DMS153 (cell line): ENCODE results near the gene WDR38.

ENCODE experiments used
- DNase-seq: peaks from one replicate; lab custom pipeline; 2025; lab: John Stamatoyannopoulos, UW

WDR38 gene, protein sequence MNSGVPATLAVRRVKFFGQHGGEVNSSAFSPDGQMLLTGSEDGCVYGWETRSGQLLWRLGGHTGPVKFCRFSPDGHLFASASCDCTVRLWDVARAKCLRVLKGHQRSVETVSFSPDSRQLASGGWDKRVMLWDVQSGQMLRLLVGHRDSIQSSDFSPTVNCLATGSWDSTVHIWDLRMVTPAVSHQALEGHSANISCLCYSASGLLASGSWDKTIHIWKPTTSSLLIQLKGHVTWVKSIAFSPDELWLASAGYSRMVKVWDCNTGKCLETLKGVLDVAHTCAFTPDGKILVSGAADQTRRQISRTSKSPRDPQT

DNA sequence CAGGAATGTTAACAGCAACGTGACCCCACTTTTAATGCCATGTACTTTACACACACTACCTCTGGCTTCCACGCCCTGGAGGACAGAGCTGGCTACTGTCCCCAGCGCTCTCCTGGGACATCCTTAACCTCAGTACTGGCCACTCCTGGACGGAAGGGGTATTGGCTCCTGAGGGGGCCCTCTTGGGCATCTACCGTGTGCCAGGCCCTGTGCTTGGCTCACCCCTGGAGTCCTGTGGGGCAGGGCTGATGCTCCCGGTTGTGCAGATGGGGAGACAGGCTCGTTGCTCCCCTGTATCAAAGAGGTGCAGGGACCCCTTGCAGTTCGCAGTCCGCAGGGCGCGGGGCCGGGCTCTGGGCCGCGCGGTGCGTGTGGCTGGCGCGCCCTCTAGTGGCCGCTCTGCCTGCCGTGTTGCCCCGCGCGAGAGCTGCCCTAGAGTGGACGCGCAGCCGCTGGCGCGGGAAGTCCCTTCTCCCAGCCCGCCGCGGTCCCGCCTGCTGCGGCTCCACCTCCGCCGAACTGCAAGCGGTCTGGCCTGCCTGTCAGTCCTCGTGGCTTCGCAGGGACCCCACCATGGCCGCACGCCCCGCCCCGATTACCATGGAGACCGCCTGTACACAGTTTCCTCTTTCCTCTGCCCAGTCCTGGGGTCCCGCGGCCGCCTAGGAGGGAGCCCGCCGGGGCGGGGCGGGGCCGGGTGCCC, at the start of gene WDR38:
TSS of gene WDR38 (plus strand) at position 632 of the 703 bp plus-strand sequence. CDS start 72 bp downstream, outside the sequence.
- DNase-seq = peak; percentile 40

DNA sequence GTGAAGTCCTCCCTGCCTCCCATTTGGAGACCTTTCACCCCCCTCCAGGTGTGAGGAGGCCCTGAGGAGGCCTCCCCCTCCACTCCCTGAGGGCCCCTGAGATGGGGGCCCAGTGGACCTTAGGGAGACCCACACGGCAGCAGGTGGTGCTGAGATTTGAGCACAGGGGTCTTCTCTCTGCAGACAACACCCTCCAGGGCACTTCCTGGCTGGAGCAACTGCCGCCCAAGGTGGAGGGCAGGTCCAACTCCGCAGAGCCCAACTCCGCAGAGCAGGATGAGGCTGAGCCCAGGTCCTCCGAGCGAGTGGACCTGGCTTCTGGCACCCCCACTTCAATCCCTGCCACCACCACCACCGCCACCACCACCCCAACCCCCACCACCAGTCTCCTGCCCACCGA, 49.3 kb upstream of the WDR38 start:
- DNase-seq = no peak

DNA sequence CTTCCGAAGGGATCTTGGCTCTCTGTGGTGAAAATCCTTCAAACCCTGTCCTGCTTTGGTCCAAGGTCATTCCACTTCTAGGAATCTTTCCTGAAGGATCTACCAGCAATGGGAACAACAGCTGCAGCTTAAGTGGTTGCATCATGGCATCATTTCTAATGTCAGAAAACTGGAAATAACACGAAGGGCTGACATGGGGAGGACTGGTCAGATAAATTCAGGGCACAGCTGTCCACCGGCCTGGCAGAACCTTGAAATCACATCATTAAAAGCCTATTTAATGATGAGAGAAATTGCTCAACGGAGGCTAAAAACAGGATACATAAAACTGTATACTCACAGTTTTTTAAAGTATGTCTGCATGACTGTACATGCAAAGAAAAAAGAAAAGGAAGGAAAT, 48.1 kb upstream of the WDR38 start:
- no peak for DNase-seq

DNA sequence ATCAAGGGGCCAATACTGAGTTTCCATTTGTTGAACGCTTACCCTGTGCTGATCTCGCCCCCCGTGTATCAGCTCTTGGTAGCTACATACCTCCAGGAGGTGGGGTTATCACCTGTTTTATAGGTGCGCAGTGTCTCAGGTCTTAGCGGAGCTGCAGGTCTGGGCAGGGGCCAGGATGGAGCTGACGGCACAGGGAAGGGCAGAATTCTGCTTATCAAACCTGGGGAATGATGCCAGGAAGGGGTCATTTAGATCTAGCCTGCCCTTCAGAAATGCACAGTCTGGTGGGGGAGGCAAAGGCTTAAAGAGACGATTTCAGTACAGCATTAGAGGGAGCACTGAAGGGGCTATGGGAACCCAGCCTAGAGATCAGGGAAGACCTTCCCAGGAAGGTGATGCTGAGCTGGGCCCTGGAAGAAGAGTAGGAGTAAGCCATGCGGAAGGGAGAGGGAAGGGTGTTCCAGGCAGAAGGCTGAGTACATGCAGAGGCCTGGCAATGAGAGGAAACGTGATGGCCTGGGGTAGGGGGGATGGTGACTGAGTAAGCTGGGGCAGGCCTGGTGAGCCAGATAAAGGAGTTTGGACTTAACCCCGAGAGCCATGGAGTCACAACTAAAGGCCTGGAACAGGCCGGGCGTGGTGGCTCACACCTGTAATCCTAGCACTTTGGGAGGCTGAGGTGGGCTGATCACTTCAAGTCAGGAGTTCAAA, 44.9 kb upstream of the WDR38 start:
- DNase-seq = no peak

DNA sequence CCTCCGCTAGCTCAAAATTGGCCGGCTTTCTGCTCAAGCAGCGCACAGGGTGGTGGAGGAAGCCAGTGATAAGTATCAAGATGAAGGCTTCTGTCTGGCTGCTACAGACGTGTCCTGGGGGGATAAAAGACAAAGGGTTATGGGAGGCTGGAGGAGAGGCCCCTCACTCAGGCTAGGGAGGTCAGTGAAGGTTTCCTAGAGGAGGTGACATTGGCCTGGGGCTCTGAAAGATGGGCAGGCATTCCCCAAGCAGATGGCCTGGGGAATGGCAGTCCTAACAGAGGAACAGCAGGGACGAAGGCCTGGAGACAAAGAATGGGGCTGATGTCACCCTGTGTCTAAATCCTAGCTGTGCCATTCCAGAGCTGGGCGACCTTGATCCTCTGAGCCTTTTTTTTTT, 44.0 kb upstream of the WDR38 start:
- DNase-seq = no peak

DNA sequence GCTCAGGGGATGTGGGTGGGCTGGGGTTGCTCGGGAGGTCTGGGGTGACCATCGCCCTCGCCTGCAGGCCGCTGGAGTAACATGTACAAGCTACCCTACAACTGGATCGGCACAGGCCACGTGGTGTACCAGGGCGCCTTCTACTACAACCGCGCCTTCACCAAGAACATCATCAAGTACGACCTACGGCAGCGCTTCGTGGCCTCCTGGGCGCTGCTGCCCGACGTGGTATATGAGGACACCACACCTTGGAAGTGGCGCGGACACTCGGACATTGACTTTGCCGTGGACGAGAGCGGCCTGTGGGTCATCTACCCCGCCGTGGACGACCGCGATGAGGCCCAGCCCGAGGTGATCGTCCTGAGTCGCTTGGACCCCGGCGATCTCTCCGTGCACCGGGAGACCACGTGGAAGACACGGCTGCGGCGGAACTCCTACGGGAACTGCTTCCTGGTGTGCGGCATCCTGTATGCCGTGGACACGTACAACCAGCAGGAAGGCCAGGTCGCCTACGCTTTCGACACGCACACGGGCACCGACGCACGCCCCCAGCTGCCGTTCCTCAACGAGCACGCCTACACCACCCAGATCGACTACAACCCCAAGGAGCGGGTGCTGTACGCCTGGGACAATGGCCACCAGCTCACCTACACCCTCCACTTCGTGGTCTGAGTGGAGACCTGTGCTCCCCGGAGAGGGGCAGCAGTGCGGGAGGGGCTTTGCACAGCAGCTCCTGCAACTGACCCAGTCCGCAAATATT, 43.3 kb upstream of the WDR38 start:
- DNase-seq = no peak

DNA sequence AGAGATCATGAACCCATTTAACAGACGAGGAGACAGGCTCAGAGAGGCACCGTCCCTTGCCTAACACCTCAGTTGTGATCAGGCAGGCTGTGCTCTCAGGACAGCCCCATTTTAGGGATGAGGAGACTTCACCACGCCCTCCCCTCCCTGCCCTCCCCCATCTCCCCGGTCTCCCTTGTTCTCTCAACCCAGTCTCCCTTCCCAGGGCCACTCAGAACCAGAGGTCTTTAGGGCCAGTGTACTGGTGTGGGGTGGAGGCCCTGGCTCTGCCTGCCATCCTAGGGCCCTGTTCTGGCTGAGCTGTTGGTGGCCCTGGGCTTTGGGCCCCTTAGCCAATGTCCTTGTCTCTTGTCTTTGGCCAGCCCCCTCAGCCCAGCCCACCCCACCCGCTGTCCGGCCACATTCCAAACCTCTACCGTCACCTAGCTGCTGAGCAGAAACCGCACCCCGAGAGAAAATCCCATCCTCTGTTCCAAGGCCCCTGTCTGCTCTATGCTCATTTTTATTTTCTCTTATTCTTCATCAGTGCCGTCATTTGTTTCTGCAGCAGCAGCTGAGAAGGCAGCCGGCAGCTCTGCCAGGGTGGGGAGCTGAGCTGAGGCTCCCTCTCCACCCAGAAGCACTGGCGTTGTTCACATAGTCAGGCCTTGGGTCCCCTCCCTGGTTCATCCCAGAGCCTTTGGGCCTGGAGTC, 42.5 kb upstream of the WDR38 start:
- no peak for DNase-seq

DNA sequence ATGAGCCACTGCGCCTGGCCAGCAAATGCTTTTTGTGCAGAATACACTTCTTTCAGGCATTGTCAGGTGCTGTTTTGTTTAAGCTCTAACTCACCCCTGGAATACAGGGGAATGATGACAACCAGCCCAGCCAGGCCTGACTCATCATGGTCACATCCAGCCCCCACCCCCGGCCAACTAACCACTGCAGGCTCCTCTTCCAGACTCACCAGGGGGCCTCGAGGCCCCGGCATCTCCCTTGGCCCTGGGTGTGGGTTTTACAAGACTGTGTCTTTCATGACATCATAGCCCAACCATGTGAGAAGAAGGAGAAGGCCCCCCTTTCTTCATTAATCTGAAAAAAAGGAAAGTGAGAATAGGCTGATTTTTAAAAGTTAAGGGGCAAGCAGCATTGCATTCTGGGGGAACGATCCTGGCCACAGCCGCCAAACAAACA, 40.8 kb upstream of the WDR38 start:
- DNase-seq = no peak

DNA sequence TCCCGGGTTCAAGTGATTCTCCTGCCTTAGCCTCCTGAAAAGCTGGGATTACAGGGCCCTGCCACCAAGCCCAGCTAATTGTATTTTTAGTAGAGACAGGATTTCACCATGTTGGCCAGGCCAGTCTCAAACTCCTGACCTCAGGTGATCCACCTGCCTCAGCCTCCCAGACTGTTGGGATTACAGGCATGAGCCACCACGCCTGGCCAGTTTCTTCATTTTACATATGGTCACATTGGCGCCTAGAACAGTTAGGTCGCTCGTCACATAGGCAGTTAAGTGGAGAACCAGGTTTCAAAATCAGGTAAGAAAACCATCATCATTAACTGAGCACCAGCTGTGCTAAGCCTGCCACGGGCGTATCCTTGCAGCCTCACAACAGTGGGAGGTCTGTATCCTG, 40.2 kb upstream of the WDR38 start:
- no peak for DNase-seq

DNA sequence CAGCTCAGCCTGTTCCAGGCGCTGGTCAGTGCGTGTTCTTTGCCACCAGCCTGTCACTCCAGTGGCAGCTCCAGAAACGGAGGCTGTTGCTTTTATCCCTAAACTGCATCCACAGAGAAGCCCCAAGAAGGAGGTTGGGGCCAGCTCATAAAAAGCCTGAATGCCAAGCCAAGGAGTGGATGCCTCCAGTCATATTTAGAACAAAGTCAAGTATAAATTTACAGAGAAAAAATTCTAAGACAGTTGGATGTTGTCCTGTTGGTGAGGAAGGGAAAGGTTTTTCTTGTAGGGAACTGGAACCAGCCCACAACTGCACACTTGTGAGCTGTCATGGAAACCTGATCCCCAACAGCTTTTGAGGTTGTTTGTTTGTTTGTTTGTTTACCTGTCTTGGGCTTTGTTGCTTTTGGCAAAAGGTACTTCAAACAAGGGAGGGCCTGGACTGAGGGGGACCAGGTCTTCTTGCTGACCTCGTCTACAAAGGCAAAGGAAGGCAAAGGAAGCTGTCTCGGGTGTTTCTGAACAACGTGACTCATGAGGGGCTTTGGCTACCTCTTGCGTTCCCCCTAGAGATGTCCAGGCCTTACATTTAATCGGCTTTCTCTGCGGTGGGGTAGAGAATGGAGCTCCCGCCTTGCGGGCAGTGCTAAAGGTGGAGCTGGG, 39.6 kb upstream of the WDR38 start:
- DNase-seq = no peak

DNA sequence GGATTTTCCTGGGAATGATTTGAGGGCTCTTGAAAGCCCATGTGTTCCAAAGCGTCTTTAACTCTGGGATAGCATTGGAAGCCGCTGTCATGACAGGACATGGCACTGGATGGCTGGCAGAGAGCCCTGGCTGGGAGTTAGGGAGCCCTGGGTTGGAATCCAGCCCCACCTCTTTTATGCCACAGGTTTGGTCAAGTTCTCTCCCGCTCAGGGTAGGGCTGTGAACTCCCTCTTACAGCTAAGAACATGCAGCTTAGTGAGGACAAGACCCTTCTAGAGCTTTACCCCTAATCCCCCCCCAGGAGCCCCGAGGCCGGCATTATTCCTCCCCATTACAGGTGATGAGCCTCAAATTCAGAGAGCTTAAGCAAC, 39.1 kb upstream of the WDR38 start:
- no peak for DNase-seq

DNA sequence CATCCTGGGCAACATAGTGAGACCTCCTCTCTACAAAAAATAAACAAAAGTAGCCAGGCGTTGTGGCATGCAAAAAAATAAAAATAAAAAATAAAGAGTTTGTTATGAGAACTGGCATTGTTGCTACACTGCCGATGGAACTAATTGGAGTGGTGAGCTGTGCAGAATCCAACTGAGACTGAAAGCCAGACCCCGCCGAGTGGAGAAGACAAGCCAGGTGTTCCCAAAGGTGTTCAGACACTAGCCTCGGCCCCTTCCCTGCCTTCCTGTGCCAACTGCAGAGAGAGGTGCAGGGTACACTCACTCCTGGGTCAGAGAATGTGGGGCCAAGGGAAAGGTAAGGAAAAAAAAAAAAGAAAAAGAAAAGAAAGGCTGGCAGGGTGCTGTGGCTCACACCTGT, 37.7 kb upstream of the WDR38 start:
- DNase-seq = no peak

DNA sequence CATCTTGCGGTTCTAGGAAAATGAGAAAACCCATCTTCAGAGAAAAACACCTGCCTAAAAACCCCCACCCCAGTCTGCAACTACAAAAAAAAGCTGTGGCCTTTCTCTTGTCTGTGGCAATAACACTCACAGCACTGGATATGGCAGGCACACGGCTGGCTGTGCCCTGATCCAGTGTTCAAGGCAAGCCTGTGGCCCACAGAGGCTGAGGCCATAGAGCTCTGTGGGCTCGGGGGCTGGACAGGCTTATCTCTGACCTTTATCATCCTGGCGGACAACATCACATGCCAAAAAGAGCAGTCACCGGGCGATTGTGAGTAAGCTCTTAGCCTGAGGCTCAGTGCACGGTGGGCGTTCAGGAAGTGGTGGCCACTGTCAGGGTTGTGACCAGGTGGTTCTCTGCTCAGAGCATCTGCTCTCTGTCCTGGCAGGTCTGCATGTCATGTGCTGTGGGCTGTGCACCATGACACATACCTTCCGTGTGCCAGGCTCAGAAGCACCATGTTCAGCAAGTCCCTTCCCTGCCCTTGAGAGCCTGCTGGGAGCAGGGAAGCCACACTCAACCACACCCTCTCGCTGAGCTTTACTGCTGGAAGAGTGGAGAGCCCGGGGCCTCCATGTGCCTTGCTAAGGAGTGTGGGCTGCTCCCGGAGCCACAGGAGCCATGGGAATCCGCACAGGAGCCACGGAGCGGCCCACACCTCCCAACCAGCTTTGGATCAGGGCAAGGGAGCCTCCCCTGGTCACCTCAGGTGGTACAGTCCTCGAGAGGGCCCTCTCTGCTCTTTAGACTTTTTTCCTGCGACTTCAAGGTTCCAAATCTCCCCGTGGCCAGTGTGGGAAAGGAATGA, 34.6 kb upstream of the WDR38 start:
- DNase-seq = peak; percentile 14

DNA sequence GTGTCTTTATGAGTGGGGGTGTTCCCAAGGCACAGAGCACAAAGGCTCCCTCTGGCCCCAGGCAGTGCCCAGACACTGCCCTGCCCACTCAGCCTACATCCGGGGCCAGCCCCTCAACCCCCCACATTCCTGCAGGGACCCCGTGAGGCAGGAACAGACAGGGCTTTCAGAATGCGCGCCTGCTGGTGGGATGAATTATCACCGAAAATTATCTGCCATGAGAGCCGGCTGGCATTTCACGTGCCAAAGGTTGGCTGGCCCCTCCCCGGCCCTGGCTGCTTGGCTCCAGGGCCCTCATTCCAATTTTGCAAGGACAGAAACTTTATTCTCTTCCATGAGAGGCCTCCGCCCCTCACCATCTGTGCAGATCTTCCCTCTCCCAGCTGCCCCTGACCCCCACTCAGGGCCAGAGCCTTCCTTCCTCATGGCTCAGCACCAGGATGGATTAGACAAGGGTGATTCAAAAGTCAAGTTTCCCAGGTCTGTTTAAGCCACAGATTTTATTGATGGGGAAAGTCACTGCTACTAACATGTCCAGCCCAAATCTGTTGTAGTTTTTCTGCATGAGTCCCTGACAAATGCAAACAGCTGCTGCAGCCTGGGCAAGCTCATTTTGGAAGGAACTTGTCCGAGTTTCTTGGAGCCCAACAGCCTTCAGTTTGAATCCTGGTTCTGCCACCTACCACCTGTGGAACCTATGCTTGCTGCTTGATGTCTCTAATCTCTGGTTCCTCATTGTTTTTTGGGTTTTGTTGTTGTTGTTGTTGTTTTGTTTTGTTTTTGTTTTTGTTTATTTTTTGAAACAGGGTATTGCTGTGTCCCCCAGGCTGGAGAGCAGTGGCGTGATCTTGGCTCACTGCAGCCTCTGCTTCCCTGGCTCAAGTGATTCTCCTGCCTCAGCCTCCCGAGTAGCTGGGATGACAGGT, 32.3 kb upstream of the WDR38 start:
- DNase-seq = no peak

DNA sequence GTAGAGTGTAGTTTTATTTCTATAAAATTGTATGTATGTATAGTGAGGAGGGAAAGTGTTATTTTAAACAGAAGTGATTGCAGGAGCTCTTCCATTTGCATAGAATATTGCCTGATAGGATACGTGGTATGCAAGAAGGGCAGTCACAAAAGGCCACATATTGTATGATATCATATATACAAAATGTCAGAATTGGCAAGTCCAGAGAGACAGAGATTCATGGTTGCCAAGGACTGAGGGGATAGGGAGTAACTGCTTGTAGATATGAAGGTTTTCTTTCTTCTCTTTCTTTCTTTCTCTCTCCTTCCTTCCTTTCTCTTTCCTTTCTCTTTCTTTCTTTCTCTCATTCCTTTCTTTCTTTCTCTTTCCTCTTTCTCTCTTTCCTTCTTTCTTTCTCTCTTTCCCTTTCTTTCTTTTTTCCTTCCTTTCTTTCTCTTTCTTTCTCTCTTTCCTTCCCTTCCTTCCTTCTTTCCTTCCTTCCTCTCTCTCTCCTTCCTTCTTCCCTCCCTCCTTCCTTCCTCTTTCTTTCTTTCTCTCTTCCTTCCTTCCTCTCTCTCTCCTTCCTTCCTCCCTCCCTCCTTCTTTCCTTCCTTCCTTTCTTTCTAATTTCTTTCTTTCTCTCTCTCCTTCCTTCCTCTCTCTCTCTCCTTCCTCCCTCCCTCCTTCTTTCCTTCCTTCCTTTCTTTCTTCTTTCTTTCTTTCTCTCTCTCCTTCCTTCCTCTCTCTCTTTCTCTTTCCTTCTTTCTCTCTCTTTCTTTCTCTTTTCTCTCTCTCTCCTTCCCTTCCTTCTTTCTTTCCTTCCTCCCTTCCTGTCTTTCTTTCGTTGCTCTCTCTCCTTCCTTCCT, 24.5 kb upstream of the WDR38 start:
- no peak for DNase-seq

DNA sequence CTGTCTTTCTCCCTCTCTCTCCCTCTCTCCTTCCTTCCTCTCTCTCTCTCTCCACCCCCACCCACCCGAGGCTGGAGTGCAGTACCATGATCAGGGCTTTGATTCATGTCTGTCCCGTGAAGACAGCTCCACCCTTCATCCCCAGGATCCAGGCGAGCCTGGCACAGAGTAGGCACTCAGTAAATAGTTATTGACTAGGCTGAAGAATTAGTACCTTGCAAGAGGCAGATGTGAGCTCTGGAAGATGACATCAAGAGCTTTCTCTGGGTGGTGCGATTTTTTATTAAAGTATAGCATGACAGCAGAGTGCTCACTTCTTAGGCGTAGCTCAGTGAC, 24.0 kb upstream of the WDR38 start:
- DNase-seq = no peak

DNA sequence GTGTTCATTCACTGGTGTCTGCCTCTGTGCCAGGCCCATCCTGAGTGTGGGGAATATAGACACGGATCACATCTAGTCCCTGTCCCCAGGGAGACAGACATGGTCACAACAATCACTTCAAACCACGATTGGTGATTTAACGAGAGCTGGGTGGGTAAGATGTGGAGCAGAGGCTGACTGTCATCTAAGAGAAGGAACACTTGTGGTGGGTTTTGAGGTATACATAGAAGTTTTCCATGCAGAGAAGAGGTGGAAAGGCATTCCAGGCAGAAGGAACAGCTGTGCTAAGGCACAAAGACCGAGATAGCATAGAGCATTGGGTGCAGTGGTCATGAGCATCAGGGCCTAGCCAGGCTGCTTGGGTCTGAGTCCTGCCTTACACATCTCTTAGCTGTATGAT, 22.7 kb upstream of the WDR38 start:
- no peak for DNase-seq

DNA sequence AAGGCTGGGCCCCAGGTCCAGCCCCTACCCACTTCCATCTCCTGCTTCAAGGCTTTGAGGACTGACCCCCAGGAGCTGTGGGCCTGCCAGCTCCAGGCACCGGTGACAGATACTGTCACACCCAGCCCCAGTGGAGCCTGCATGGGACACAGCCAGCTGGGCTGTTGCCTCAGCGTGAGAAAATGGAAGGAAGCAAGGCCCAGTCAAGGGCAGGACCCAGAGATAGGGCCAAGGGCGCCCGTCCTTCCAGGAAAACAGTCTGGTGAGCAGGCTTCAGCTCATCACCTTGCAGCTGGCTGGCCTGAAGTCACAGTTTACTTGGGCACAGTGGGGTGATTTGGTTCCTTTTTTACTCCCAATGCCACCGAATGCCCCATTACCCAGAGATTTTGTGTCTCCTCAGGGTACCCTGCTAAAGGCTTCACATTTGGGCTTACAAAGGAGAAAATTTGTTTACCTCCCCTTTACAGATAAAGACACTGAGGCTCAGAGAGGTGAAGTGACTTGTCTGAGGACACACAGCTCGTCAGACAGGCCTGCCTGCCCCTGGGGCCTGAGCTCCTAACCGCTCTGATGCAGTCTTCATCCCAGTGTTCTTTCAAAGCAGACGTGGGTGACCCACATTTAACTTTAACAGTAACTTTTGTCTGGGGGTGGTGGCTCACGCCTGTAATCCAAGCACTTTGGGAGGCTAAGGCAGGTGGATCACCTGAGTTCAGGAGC, 21.5 kb upstream of the WDR38 start:
- no peak for DNase-seq
